ENCODE data around the gene LARP7.
"Not testable (repeated sequence)": the region's sequence is repeated elsewhere in the genome, so short reads cannot be mapped to it uniquely, and the experiment has no call there.

Gene LARP7

DNA sequence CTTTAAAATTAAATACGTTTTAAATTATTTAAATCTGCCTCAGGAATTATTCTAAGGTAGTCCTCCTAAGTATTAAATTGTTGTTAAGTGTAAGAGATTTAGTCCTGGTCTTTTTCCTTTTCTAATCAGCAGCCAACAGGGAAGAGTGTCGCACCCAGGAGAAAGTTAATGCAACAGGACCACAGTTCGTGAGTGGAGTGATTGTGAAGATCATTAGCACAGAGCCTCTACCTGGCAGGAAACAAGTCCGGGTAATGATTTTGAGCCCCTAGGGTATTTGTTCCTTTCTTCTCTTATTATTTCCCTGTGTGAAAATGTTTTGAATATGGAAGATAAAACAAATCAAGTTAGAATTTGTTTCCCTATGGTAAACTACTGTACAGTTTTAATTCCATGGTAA lies 13.4 kb downstream of the LARP7 start:
- no peak for DNase-seq (ENCODE audit: low read depth)

DNA sequence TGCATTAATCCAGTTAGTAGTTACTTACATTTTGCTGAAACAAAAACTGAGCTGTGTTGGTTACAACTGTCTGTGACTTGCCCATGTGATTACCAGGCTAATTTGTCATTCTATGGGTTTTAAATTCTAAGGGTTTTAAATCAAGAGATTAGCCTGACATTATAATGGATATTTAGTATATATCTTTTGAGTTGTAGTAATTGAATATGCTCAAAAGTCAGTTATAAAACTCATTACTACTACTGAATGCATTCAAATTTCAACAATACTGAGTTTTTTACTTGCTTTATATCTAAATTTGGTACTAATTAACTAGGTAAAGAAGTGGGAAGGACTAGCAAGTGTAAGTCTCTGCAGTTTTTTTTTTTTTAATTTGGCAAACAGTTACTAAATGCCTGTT lies 14.7 kb downstream of the LARP7 start:
- DNase-seq (ENCODE audit: low read depth), result no peak

DNA sequence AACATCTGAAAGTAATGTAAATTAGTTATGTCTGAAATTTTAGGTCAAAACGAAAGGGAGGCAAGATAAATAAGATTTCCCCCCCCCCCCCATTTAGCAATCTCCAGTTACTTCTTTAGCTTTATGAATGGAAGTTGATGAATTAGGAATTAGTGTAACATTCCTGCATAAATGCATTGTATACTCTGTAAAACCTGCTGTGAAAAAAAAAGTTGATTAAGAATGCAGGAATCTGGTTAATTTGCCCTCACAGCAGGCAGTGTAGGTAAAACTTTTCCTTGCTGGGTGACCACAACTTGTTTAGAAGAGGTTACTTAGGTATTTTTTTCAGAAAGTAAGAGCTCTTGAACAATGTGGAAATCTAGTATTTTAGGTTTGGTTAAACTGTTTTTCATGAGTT lies 15.3 kb downstream of the LARP7 start:
- DNase-seq (ENCODE audit: low read depth), result no peak

DNA sequence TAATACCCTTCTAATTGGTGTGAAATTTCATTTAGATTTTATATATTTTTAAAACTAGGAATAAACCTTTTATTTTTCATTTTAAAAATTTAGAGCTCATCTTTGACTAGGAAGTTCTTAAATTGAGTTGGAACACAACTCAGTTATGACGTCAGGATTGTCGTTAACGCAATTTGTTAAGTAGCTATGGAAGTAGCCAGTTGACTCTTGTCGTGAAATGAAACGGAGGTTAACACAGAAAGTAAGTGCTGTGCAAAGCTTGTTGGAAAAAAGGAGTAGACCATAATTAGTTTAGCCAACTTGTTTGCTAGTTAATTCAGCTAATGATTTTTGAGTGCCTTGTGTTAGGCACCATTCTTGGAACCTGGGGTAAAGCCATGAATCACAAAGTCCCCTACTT lies 18.3 kb downstream of the LARP7 start:
- DNase-seq (ENCODE audit: low read depth), result no peak

DNA sequence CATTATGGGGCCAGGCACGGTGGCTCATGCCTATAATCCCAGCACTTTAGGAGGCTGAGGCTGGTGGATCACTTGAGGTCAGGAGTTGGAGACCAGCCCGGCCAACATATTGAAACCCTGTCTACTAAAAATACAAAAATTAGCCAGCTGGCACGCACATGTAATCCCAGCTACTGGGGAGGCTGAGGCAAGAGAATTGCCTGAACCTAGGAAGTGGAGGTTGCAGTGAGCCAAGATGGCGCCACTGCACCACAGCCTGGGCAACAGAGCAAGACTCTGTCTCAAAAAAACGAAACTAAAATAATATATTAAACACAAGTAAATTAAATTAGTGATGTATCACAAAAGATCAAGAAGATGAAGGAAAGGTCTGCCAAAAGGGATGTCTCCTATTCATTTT lies 19.2 kb downstream of the LARP7 start:
- not testable (repeated sequence) for DNase-seq (ENCODE audit: low read depth)

DNA sequence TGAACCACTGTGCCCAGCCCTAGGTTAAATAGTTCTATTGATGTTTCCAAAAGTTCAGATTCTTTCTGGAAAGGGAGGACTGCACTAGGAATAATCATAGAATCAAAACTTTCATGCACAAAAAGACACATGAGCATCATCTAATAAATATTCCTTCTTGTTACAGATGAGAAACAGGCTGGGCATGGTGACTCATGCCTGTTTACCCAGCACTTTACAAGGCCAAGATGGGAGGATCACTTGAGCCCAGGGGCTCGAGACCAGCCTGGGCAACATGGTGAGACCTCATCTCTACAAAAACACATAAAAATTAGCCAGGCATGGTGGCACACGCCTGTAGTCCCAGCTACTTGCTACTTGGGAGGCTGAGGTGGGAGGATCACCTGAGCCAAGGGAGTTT lies 27.7 kb downstream of the LARP7 start:
- DNase-seq (ENCODE audit: low read depth), result no peak

DNA sequence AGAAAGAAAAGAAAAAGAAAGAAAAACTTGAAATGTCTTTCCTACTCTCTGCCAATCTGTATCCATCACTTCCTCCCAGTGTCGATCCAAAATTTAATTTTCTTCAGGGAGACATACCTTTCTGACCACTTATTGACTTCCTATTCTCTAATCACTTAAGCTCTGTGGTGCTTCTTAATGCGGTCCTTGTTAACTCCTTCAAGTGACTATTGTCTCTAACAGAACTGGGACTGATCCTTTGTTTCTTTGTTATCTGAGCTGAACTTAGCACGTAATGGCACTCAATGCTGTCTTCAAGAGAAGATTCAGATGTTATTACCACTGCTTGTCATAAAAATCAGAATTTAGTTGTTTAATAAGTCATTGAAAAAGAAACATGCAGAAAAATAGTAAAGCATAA lies 31.2 kb downstream of the LARP7 start:
- DNase-seq (ENCODE audit: low read depth), result no peak

DNA sequence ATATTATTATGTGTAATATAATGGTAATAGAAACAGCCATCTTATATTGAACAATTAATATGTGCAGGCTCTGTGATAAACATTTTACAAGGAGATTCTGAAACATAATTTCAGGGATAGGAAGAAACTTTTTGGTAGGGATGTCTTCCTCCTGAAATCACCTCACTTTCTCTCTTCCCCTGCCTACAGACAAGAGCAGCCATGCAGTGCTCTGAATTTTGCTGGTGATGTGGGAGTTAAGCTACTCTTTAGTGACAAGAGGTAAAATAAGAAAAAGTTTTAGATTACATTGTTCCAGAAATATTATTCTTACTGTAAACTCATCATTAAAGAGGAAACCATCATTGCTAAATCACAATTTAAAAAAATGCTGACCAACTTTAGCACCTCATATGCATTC lies 36.1 kb downstream of the LARP7 start:
- no peak for DNase-seq (ENCODE audit: low read depth)

DNA sequence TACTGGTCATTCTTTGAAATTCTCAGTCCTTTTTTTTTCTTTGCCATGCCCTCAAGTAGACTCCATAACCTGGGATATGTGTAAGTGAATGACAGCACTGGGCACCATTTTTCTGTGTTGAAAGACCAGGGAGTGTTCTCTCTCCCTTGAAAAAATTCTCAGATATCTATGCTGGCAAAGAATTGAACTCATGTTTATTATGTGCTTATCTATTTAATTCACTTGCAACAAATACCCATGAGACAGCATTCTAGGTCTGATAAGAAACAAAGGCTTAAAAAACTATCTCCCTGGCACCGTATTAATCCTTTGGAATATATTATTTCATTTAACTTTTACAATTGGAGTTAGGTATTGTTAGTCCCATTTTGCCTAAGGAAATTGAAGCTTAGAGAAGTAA lies 36.7 kb downstream of the LARP7 start:
- DNase-seq (ENCODE audit: low read depth), result no peak

DNA sequence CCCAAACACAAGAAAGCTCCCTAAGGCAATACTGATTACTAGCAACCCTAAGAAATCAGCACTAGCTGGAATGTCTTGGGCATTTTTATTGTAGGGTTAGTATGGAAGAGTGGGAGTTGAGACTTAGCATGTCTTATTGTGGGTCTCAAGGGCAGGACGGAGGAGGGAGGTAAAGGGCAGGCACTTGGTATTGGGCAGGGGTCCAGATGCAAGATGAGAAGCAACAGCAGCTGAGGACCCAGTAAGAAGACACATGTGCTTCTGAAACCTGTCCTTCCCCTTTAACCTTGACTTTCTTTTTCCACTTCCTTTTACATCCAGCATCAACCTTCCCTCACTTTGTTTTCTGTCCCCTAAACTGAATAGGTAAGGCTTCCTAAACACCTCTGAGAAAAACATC lies 37.4 kb downstream of the LARP7 start:
- DNase-seq (ENCODE audit: low read depth), result no peak

DNA sequence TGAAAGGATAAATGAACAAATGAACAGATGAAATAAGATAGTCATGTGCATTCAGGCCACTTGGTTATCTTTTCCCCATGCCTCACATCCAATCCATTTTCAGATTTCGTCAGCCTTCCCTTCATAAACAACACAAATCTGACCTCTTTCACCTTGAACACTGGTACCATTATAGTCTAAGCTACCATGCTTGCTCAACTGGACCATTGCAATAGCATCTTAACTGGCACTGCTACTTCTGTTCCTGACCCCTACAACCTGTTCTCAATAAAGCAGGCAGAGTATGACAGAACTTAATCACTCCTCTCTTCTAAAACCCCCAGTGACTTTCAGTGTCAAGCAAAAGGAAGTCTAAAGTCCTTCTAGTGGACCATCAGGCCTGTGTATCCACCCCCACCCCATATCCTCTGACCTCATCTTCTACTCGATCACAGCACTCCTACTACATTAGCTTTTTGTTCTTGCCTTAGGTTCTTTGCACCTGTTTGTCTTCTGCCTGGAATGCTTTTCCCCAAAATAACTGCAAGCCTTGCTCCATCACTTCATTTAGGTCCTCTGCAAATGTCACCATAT lies 40.7 kb downstream of the LARP7 start:
- no peak for DNase-seq (ENCODE audit: low read depth)

DNA sequence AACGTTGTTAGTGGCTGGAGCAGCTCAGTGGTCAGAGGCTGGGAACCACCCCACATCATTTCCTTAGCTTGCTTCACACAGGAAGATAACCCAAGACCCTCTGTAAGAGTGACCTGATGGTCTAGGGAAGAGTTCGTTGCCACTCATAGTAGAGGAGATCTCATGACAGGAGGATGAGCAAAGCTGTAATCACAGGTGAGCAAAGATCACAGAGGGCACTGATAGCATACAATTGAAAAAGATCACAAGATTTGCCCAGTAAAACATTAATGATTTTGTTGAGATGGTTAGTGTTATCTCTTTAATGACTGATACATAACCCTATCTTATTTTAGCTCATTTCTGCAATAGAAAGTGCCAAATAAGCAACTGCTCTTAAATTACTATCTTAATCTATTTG lies 44.1 kb downstream of the LARP7 start:
- no peak for DNase-seq (ENCODE audit: low read depth)

DNA sequence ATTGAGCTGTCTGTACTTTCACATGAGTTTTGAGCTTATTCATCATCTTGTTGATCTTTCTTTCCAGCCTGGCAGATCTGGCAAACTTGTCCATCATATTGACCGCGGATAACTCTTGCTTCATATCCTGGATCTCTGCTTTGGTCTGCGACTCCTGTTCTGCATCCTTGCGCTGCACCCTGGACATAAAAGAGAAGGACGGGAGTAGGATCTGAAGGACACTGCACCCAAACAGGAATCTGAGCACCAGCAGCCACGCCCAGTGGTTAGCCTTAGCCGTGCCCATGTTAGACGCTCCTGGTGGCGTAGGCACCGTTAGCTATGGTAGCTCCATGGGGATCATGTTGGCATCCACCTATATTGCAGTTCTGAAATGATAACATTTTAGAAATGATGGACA lies 56.6 kb downstream of the LARP7 start:
- DNase-seq (ENCODE audit: low read depth), result no peak

DNA sequence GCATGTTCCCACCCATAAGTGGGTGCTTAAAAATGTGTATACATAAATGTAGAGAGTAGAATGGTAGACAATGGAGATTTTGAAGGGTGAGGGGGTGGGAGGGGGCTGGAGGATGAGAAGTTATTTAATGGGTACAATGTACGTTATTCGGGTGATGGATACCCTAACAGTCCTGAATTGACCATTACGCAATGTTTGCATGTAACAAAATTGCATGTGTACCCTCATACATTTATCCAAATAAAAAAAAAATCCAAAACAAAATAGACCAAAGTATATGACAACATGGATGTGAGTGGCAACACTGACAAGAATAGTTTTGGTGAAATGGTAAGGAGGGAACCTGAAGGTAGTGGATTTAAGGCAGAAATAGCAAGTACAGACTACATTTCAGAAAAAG lies 63.7 kb downstream of the LARP7 start:
- no peak for DNase-seq (ENCODE audit: low read depth)

DNA sequence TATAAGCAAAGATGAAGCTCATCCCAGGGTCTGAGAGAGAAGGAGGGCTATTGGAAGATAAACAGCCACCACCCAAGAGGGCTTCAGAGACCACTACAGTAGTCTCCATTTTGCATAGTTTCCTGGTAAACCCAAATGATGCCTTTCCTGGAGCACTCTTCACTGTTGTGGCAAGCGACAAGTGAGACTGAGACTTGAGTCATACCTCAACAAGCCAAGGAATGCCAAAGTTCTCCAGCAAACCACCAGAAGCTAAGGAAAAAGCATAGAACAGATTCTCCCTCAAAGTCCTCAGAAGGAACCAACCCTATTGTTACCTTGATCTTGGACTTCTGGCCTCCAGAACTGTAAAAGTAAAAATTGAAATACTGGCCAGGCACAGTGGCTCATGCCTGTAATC lies 65.9 kb downstream of the LARP7 start:
- DNase-seq (ENCODE audit: low read depth), result no peak

DNA sequence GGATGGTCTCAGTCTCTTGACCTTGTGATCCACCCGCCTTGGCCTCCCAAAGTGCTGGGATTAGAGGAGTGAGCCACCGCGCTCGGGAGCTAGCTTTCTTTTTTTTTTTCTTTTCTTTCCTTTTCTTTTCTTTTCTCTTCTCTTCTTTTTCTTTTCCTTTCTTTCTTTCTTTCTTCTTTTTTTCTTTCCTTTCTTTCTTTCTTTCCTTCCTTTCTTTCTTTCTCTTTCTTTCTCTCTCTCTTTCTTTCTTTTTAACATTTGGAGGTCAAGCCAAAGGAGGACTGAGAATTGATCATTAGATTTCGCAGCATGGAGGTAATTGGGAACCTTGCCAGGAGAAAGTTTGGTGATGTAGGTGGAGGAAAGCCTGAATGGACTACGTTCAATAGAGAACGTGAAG lies 67.4 kb downstream of the LARP7 start:
- DNase-seq (ENCODE audit: low read depth), result no peak

DNA sequence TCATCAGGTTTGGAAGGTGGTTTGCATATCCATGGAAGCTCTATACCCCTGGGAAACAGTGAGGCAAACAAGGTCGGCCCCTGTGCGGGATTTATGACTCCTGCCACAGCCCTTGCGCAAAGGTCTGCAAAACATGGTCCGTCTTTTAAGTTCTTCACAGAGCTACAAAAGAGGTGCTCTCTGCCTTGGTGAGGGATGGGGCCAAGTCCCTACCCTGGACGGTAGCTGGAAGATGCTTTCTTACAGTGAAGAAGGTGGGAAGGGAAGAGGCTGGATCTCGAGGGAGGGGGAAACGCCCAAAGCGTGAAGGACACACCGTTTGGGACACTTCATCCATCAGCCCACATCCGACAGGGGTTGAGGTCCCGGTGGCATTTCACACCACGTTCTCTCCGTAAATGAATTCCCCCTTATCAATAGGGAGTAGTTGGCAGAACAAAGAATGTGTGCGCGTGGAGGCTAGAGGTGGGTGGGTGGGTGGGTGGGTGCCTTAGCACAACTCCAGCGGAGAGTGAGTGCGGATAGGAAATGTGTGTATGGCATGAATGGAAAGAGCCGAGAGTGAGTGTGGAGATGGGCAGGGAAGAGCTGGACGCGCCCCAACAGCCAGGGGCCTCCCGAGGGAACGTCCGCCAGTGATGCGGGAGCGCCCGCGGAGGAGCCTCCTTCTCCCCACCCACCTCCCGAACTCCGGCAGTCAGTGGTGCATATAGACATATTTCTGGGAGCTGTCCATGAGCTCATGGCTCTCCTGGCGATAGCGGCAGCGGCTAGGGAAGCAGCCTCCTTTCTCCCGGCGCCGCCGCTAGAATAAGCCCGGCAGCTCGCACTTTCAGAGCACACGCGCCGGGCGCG lies 68.3 kb downstream of the LARP7 start:
- DNase-seq (ENCODE audit: low read depth), result no peak

DNA sequence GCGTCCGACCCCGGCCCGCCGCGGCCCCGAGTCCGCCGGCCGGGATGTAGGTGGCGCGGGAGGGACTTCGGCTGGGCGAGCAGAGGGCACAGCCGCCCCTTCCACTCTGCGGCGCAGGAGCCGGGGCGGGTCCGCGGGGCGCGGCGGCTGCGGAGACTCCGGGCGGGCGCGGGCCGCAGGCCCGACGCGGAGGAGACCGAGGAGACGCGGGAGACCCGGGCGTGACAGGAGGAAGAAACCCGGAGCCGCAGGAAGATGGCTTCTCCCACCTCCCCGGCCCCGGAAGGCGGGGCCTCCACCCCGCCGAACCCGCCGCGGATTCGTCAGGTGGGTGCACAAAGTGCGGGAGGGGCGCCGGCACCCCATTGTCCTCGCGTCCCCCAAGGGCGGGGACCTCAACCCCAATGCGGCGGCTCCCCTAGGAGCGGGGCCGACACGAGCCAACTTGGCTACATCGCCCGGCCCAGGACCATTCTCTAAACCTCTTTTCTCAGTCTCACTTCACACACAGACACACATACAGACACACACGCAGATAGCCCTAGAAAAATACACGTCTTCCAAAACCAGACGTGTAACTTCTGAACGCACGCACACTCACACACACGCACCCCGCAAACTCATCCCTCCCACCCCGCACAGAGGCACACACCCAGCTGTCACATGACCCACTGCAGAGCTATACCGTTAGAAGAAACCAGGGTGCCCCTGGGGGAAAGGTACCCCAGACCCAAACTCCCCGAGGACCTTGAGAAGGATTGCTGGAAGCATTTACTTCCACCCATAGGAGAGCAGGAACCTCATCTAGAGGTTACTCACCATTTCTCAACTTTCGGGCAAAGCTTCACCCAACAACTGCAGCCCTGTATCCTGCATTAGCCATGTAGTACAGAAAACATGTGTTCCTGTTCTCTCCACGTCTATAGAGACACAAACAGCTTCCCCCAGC lies 69.2 kb downstream of the LARP7 start:
- DNase-seq (ENCODE audit: low read depth), result not testable (repeated sequence)

DNA sequence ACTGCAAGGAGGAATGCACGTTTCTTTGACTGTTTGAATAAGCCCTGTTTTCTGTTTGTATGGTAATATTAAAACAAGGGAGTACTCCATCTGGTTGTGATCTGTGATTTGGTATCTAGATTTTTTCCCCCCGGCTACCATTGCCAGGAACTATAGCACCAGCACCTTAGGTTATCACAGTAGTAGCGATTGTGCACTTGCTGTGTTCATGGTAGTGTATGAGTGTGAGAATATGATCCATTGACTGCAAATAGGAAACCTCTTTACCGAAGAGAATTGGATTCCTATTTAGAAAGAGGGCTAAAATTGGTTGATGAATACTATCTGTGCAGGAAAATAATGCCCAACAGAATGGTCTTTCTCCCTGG lies 69.9 kb downstream of the LARP7 start:
- DNase-seq (ENCODE audit: low read depth), result no peak
